Endodermal cell (in vitro differentiated cells): ENCODE data around the gene EBNA1BP2. TPM values are rescaled to one million over a fixed set of nuclear protein-coding genes. Genes with fewer than 3 reads are reported as not detected.
"Not testable (repeated sequence)": the region's sequence is repeated elsewhere in the genome, so short reads cannot be mapped to it uniquely, and the experiment has no call there.

Experiments
- DNase-seq: peaks from one replicate; pipeline ENCODE4 v3.0.0-alpha.2; 2017
- H3K27ac ChIP-seq: 2 replicates; pipeline ENCODE4 v1.5.1; 2013; ENCODE audit warnings: mild to moderate bottlenecking, low read depth, low read length, moderate library complexity
- H3K27me3 ChIP-seq: 2 replicates; pipeline ENCODE4 v1.6.1; 2013; ENCODE audit warnings: mild to moderate bottlenecking, low read length, moderate library complexity; ENCODE audit not compliant: insufficient read depth, control insufficient read depth, poor library complexity, severe bottlenecking
- H3K36me3 ChIP-seq: 2 replicates; pipeline ENCODE4 v1.7.0; 2013; ENCODE audit warnings: mild to moderate bottlenecking, low read length, moderate library complexity; ENCODE audit not compliant: control insufficient read depth, insufficient read depth
- H3K4me1 ChIP-seq: one replicate; pipeline ENCODE4 v1.7.0; 2013; ENCODE audit warnings: low read length; ENCODE audit not compliant: control insufficient read depth, insufficient read depth
- H3K4me3 ChIP-seq: 2 replicates; pipeline ENCODE4 v1.5.1; 2013; ENCODE audit warnings: mild to moderate bottlenecking, low read length, moderate library complexity
- H3K9ac ChIP-seq: 2 replicates; pipeline ENCODE4 v1.6.1; 2013; ENCODE audit warnings: mild to moderate bottlenecking, low read length, moderate library complexity; ENCODE audit not compliant: poor library complexity, severe bottlenecking; ENCODE audit errors: extremely low read depth
- H3K9me3 ChIP-seq: 2 replicates; pipeline ENCODE4 v1.6.1; 2013; ENCODE audit warnings: mild to moderate bottlenecking, low read length, moderate library complexity; ENCODE audit not compliant: control insufficient read depth
- H3K27ac Mint-ChIP-seq: 2 replicates; pipeline ENCODE4 v1.8.0; 2020; ENCODE audit warnings: mixed read lengths
- H3K27me3 Mint-ChIP-seq: 2 replicates; pipeline ENCODE4 v1.8.0; 2021; ENCODE audit warnings: mild to moderate bottlenecking, mixed read lengths; ENCODE audit not compliant: insufficient read depth
- H3K36me3 Mint-ChIP-seq: 2 replicates; pipeline ENCODE4 v1.8.0; 2020; ENCODE audit warnings: low read depth, mixed read lengths
- H3K4me1 Mint-ChIP-seq: 2 replicates; pipeline ENCODE4 v1.8.0; 2020; ENCODE audit warnings: mixed read lengths
- H3K4me3 Mint-ChIP-seq: 2 replicates; pipeline ENCODE4 v1.8.0; 2020; ENCODE audit warnings: mild to moderate bottlenecking, moderate library complexity, mixed read lengths
- H3K9me3 Mint-ChIP-seq: 2 replicates; pipeline ENCODE4 v1.8.0; 2020; ENCODE audit warnings: mild to moderate bottlenecking, mixed read lengths
- CTCF ChIP-seq: fragments of 200-600 bp; sonication (generic); conservative IDR thresholded peaks from 2 replicates; pipeline ENCODE4 v1.5.0; 2021; ENCODE audit warnings: antibody characterized with exemption, mild to moderate bottlenecking
- WGBS, 2 experiments: methylation state at CpG; one replicate each; pipeline versions ENCODE4 v1.1.5 to v1.1.7; 2013; ENCODE audit warnings: missing lambda C conversion rate in 2 of 2, mixed read lengths in 1 of 2; ENCODE audit not compliant: insufficient coverage in 1 of 2, insufficient read length in 1 of 2; 5-methylcytosine and 5-hydroxymethylcytosine counted together
- total RNA-seq, 2 donors: library from RNA; stranded (reverse); fragmentation: NEBNext Ultra II Directional in 1 of 2; extraction: Animal tissue kit (Norgen Biotek cat#: 25700) in 1 of 2; gene quantifications; 2 replicates in 1 of 2; 3 replicates in 1 of 2; pipeline ENCODE4 v1.2.1, GENCODE V29; 2021

Gene EBNA1BP2
- total RNA-seq, 2 donors from 2014 or later: 50.2 to 51.7 TPM

DNA sequence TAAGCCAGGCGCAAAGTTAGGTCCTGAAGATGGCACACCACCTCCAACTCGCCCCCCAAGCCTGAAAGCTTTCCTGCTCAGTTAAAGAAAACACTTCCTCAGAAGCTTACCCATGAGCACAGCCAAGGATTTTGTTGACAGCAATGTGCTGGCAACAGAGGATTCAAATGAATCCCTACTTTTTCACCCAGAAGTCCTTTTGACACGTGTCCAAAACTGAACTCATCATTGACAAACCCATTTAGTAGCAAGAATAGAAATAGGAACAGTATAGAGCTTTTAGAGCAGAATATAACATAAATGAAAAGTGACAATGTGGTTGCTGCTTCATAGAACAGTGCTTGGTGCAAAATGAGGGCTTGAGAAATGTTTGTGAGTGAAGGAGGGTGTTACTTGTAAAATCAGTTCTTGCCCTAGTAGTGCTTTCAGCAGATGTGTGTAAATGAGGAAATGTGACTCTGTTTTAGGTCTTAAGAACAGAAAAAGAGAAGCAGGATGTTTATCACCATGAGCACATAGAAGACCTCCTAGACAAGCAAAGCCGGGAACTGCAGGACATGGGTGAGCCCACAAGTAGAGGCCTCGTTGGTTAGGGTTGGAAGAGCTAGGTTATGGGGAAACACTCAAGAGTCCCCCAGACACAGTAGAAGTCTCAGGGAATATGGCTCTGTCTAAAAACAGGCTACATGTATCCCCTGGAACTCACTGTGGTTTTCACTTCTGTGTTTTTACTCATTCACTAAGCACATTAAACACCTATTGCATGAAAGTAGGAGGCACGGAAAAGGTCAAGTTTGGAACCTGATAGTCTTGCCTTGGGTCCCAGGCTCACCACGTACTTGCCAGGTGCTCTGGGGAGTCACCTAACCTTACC, 49.1 kb upstream of the EBNA1BP2 start:
- peaks cover 16% of the 10 kb centered on the region for H3K27me3 ChIP-seq
- no peaks in the 10 kb centered on the region for H3K9me3 ChIP-seq
- no peak overlapping the region for H3K4me3 ChIP-seq
- no peak overlapping the region for H3K27ac ChIP-seq
- H3K4me1 ChIP-seq: no peaks in the 10 kb centered on the region
- no peaks in the 10 kb centered on the region for H3K36me3 ChIP-seq
- no peak for TF ChIP-seq CTCF
- no peaks in the 10 kb centered on the region for H3K4me1 Mint-ChIP-seq
- H3K9me3 Mint-ChIP-seq: no peaks in the 10 kb centered on the region
- no peak overlapping the region for H3K9ac ChIP-seq
- H3K4me3 Mint-ChIP-seq: no peak overlapping the region
- no peak for DNase-seq
- 87 to 89% methylated on average over 7 of the region's 7 CpGs for WGBS, 2 experiments
- no peak overlapping the region for H3K27ac Mint-ChIP-seq
- peaks cover 8% of the 10 kb centered on the region for H3K27me3 Mint-ChIP-seq
- no peaks in the 10 kb centered on the region for H3K36me3 Mint-ChIP-seq

DNA sequence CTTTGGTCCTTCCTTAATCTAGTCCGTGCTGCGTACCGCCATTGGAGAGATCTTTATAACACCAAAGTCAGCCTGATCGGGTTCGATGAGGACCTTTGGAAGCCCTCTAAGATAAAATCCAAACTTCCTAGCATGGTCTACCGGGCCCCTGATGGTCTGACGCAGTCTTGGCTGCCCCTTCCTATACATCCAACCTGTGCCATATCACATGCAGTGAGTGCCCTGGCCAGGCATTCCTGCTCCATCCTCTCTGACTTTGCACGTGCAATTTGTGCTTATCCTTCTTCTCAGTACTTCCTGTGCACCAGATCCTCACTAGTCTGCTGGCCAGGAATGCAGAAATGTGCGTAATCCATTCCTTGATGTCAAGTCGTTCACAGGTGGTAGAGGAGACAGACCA, 45.7 kb upstream of the EBNA1BP2 start:
- peaks cover 3% of the 10 kb centered on the region for H3K27me3 Mint-ChIP-seq
- no peak for DNase-seq
- Histone ChIP-seq H3K4me3 (no peak overlapping the region), H3K36me3 (no peaks in the 10 kb centered on the region), H3K4me1 (no peaks in the 10 kb centered on the region), H3K9ac (no peak overlapping the region), H3K9me3 (no peaks in the 10 kb centered on the region), H3K27ac (no peak overlapping the region), H3K27me3 (peaks cover 16% of the 10 kb centered on the region)
- no peaks in the 10 kb centered on the region for H3K4me1 Mint-ChIP-seq
- H3K9me3 Mint-ChIP-seq: no peaks in the 10 kb centered on the region
- no peak for TF ChIP-seq CTCF
- no peak overlapping the region for H3K4me3 Mint-ChIP-seq
- H3K27ac Mint-ChIP-seq: no peak overlapping the region
- no peaks in the 10 kb centered on the region for H3K36me3 Mint-ChIP-seq
- 90% methylated on average over 10 of the region's 10 CpGs for WGBS, 2 experiments

GRCh38 chr1:43214501-43215444, 42.7 kb upstream of the EBNA1BP2 start:
- DNase-seq: no peak
- 65 to 79% methylated on average over 4 to 7 of the region's 7 CpGs for WGBS, 2 experiments
- H3K4me3 Mint-ChIP-seq: no peak overlapping the region

DNA sequence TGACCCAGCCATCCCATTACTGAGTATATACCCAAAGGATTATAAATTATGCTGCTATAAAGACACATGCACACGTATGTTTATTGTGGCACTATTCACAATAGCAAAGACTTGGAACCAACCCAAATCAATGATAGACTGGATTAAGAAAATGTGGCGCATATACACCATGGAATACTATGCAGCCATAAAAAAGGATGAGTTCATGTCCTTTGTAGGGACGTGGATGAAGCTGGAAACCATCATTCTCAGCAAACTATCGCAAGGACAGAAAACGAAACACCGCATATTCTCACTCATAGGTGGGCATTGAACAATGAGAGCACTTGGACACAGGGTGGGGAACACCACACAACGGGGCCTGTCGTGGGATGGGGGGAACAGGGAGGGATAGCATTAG, 36.2 kb upstream of the EBNA1BP2 start:
- not testable (repeated sequence) for H3K9ac ChIP-seq, H3K27me3 Mint-ChIP-seq, H3K36me3 ChIP-seq, H3K4me3 ChIP-seq, H3K36me3 Mint-ChIP-seq, H3K4me1 ChIP-seq, H3K9me3 Mint-ChIP-seq, H3K27me3 ChIP-seq, H3K27ac ChIP-seq, H3K4me3 Mint-ChIP-seq, H3K9me3 ChIP-seq, DNase-seq, H3K27ac Mint-ChIP-seq
- peaks cover 10% of the 10 kb centered on the region for H3K4me1 Mint-ChIP-seq
- 94 to 100% methylated on average over 2 to 8 of the region's 8 CpGs for WGBS, 2 experiments

More at GRCh38 chr1:43214501-43215444, 42.7 kb upstream of the EBNA1BP2 start:
- no peak overlapping the region for H3K9ac ChIP-seq
- H3K4me1 Mint-ChIP-seq: no peaks in the 10 kb centered on the region
- H3K36me3 Mint-ChIP-seq: no peaks in the 10 kb centered on the region
- H3K27me3 ChIP-seq: no peaks in the 10 kb centered on the region
- no peaks in the 10 kb centered on the region for H3K36me3 ChIP-seq
- H3K27ac Mint-ChIP-seq: no peak overlapping the region
- H3K4me1 ChIP-seq: no peaks in the 10 kb centered on the region
- H3K4me3 ChIP-seq: no peak overlapping the region
- H3K27me3 Mint-ChIP-seq: no peaks in the 10 kb centered on the region
- H3K9me3 ChIP-seq: no peaks in the 10 kb centered on the region
- no peak for TF ChIP-seq CTCF
- H3K27ac ChIP-seq: no peak overlapping the region
- H3K9me3 Mint-ChIP-seq: no peaks in the 10 kb centered on the region
